HepG2 (cell line): Measurements from ENCODE around the gene TMED9. TPM values are rescaled to one million over a fixed set of nuclear protein-coding genes. Genes with fewer than 3 reads are reported as not detected.
A peak's percentile ranks its signal among the peaks of the same experiment; 100 is the strongest.

ENCODE experiments used
- CEBPG ChIP-seq: IDR thresholded peaks from 2 replicates; pipeline ENCODE4 v1.6.1; 2016
- ERF ChIP-seq: IDR thresholded peaks from 2 replicates; pipeline ENCODE4 v1.6.1; 2018; ENCODE audit warnings: missing biosample characterization, missing genetic modification reagents
- FOXA3 ChIP-seq: IDR thresholded peaks from 2 replicates; pipeline ENCODE4 v1.6.1; 2016; ENCODE audit warnings: missing genetic modification reagents, missing compliant biosample characterization
- GABPB1 ChIP-seq: IDR thresholded peaks from 2 replicates; pipeline ENCODE4 v1.6.1; 2016; ENCODE audit warnings: mild to moderate bottlenecking, missing genetic modification reagents, moderate library complexity, missing compliant biosample characterization
- GATAD2A ChIP-seq: IDR thresholded peaks from 2 replicates; pipeline ENCODE4 v1.6.1; 2016
- NPAS2 ChIP-seq: sonication (generic); formaldehyde crosslinking; IDR thresholded peaks from 2 replicates; pipeline ENCODE4 v1.8.0; 2022; ENCODE audit warnings: mild to moderate bottlenecking, missing genetic modification reagents, borderline replicate concordance
- NR2C2 ChIP-seq: sonication (generic); formaldehyde crosslinking; IDR thresholded peaks from 2 replicates; pipeline ENCODE4 v1.4.0; 2020; ENCODE audit warnings: missing genetic modification reagents, mild to moderate bottlenecking, moderate library complexity, borderline replicate concordance
- PAWR ChIP-seq: sonication (generic); formaldehyde crosslinking; IDR thresholded peaks from 2 replicates; pipeline ENCODE4 v1.4.0; 2020; ENCODE audit warnings: missing genetic modification reagents, mild to moderate bottlenecking, borderline replicate concordance
- PHF21A ChIP-seq: sonication (generic); formaldehyde crosslinking; IDR thresholded peaks from 2 replicates; pipeline ENCODE4 v1.5.0; 2020; ENCODE audit warnings: mild to moderate bottlenecking, missing genetic modification reagents
- PRMT3 ChIP-seq: sonication (generic); formaldehyde crosslinking; IDR thresholded peaks from 2 replicates; pipeline ENCODE4 v1.8.1; 2022; ENCODE audit warnings: low read depth, mild to moderate bottlenecking, moderate library complexity, missing genetic modification reagents, borderline replicate concordance
- RCOR2 ChIP-seq: IDR thresholded peaks from 2 replicates; pipeline ENCODE4 v1.6.1; 2016; ENCODE audit warnings: missing biosample characterization, missing genetic modification reagents
- RXRB ChIP-seq: IDR thresholded peaks from 2 replicates; pipeline ENCODE4 v1.6.1; 2016; ENCODE audit warnings: borderline replicate concordance, missing genetic modification reagents, missing compliant biosample characterization
- SAP130 ChIP-seq: IDR thresholded peaks from 2 replicates; pipeline ENCODE4 v1.6.1; 2016; ENCODE audit warnings: low read depth
- SKI ChIP-seq: fragments of 450-650 bp; IDR thresholded peaks from one replicate; pipeline ENCODE4 v1.6.1; 2018; ENCODE audit warnings: mild to moderate bottlenecking; ENCODE audit not compliant: partially characterized antibody
- SP4 ChIP-seq: sonication (generic); formaldehyde crosslinking; IDR thresholded peaks from 2 replicates; pipeline ENCODE4 v1.8.1; 2023; ENCODE audit warnings: mild to moderate bottlenecking, missing genetic modification reagents
- TBX2 ChIP-seq: sonication (generic); formaldehyde crosslinking; IDR thresholded peaks from 2 replicates; pipeline ENCODE4 v1.5.0; 2020; ENCODE audit warnings: missing genetic modification reagents, mild to moderate bottlenecking, borderline replicate concordance
- TBX3 ChIP-seq: fragments of 450-650 bp; IDR thresholded peaks from 2 replicates; pipeline ENCODE4 v1.6.1; 2017; ENCODE audit warnings: antibody characterized with exemption, mild to moderate bottlenecking, inconsistent platforms, borderline replicate concordance
- ZFP36L2 ChIP-seq: sonication (generic); formaldehyde crosslinking; IDR thresholded peaks from 2 replicates; pipeline ENCODE4 v1.4.0; 2020; ENCODE audit warnings: missing genetic modification reagents
- ZFP82 ChIP-seq: sonication (generic); formaldehyde crosslinking; IDR thresholded peaks from 2 replicates; pipeline ENCODE4 v1.5.1; 2020; ENCODE audit warnings: mild to moderate bottlenecking, missing genetic modification reagents, borderline replicate concordance
- ZNF569 ChIP-seq: sonication (generic); formaldehyde crosslinking; IDR thresholded peaks from 2 replicates; pipeline ENCODE4 v1.5.0; 2020; ENCODE audit warnings: mild to moderate bottlenecking, missing genetic modification reagents, moderate library complexity, borderline replicate concordance
- ZNF775 ChIP-seq: sonication (generic); formaldehyde crosslinking; IDR thresholded peaks from 2 replicates; pipeline ENCODE4 v1.4.0; 2020; ENCODE audit warnings: missing genetic modification reagents, mild to moderate bottlenecking, moderate library complexity, borderline replicate concordance
- ZNF782 ChIP-seq: sonication (generic); formaldehyde crosslinking; IDR thresholded peaks from 2 replicates; pipeline ENCODE4 v1.4.0; 2020; ENCODE audit warnings: missing genetic modification reagents, mild to moderate bottlenecking, borderline replicate concordance
- ZNF841 ChIP-seq: sonication (generic); formaldehyde crosslinking; IDR thresholded peaks from 2 replicates; pipeline ENCODE4 v1.8.1; 2023; ENCODE audit warnings: missing genetic modification reagents, borderline replicate concordance
- polyA plus RNA-seq, 8 experiments: library from polyadenylated mRNA; depleted of rRNA in 3 of 8; stranded (reverse) in 7 of 8; unstranded in 1 of 8; fragments of >200 nt; fragmentation: Illumina TruSeq in 4 of 8; extraction: Trizol in 4 of 8; gene quantifications; 2 replicates each; pipeline versions ENCODE4 v1.2.1 to v1.2.3, GENCODE V29; 2011 to 2016; ENCODE audit warnings: low read depth in 4 of 8, missing spikeins in 1 of 8, mixed read lengths in 1 of 8; ENCODE audit not compliant: insufficient read depth in 1 of 8
- total RNA-seq, 5 experiments: library from RNA; depleted of rRNA; stranded (reverse); fragments of >200 nt; fragmentation: Illumina TruSeq; extraction: Trizol; gene quantifications; 2 replicates each; pipeline ENCODE4 v1.2.3, GENCODE V29; 2016; ENCODE audit warnings: low read depth in 1 of 5
- TF ChIP-seq, protein P1 (sequence below): sonication (generic); formaldehyde crosslinking; IDR thresholded peaks from 2 replicates; pipeline ENCODE4 v1.8.1; 2023; ENCODE audit warnings: mild to moderate bottlenecking, missing genetic modification reagents, borderline replicate concordance
- TF ChIP-seq, protein P2 (sequence below): sonication (generic); formaldehyde crosslinking; IDR thresholded peaks from 2 replicates; pipeline ENCODE4 v1.5.0; 2020; ENCODE audit warnings: missing genetic modification reagents
- TF ChIP-seq, protein P3 (sequence below): sonication (generic); formaldehyde crosslinking; IDR thresholded peaks from 2 replicates; pipeline ENCODE4 v1.4.0; 2020; ENCODE audit warnings: missing genetic modification reagents
- TF ChIP-seq, protein P4 (sequence below): IDR thresholded peaks from 2 replicates; pipeline ENCODE4 v1.6.1; 2016; ENCODE audit warnings: mild to moderate bottlenecking

Gene TMED9
- total and polyA plus RNA-seq, 2 of the 13 experiments (the other 11 are each of a cell fraction or from before 2014, with no cell fraction given): 161 to 350 TPM

DNA sequence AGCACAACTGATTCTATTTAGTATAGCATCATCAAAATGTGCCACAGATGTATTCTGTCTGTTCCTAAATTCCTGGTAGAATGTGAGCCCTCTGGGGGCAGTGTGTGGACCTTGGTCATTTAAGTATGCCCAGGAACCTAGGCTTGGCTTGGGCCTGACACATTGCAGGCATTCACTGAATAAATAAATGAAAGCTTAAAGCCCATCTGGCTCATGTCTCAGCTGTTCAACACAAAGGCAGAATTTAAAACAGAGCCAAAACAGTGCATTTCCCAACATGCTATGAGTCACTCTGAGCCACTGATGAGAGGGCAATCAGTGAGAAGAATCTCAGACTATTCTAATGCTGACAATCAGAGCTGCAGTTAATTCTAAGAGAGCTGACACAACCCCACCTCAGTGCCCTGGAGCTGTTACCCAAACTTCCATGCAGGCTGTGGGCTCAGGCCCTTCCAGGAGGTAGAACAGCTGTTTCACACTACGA is 45.7 kb upstream of the TMED9 start (continued):
- TF ChIP-seq RCOR2 (CRISPR knock-in tag): 0 out of 2 replicates have a peak, but pooled peaks have one; percentile 33
- no peak for TF ChIP-seq SP4
- no peak for TF ChIP-seq ZFP82 (CRISPR knock-in tag)
- TF ChIP-seq ERF (CRISPR knock-in tag): no peak
- peak; percentile 35 for TF ChIP-seq FOXA3 (CRISPR knock-in tag)
- no peak for TF ChIP-seq PRMT3 (CRISPR knock-in tag)
- TF ChIP-seq ZNF841 (CRISPR knock-in tag): no peak
- TF ChIP-seq GABPB1 (CRISPR knock-in tag): no peak
- peak; percentile 74 for TF ChIP-seq CEBPG (CRISPR knock-in tag)
- TF ChIP-seq ZNF775: no peak
- TF ChIP-seq ZNF782: no peak
- TF ChIP-seq, protein P1, sequence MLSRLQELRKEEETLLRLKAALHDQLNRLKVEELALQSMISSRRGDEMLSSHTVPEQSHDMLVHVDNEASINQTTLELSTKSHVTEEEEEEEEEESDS (CRISPR knock-in tag): no peak
- peak; percentile 89 for TF ChIP-seq SAP130
- TF ChIP-seq TBX2 (CRISPR knock-in tag): peak; percentile 65; the same call in 1 of the 2 replicates
- peak; percentile 32 for TF ChIP-seq SKI
- TF ChIP-seq, protein P2, sequence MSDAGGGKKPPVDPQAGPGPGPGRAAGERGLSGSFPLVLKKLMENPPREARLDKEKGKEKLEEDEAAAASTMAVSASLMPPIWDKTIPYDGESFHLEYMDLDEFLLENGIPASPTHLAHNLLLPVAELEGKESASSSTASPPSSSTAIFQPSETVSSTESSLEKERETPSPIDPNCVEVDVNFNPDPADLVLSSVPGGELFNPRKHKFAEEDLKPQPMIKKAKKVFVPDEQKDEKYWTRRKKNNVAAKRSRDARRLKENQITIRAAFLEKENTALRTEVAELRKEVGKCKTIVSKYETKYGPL (CRISPR knock-in tag): no peak
- peak; percentile 73 for TF ChIP-seq GATAD2A
- TF ChIP-seq, protein P3, sequence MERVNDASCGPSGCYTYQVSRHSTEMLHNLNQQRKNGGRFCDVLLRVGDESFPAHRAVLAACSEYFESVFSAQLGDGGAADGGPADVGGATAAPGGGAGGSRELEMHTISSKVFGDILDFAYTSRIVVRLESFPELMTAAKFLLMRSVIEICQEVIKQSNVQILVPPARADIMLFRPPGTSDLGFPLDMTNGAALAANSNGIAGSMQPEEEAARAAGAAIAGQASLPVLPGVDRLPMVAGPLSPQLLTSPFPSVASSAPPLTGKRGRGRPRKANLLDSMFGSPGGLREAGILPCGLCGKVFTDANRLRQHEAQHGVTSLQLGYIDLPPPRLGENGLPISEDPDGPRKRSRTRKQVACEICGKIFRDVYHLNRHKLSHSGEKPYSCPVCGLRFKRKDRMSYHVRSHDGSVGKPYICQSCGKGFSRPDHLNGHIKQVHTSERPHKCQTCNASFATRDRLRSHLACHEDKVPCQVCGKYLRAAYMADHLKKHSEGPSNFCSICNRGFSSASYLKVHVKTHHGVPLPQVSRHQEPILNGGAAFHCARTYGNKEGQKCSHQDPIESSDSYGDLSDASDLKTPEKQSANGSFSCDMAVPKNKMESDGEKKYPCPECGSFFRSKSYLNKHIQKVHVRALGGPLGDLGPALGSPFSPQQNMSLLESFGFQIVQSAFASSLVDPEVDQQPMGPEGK (CRISPR knock-in tag): 0 out of 2 replicates have a peak, but pooled peaks have one; percentile 20
- TF ChIP-seq NPAS2 (CRISPR knock-in tag): no peak
- no peak for TF ChIP-seq PAWR (CRISPR knock-in tag)
- peak; percentile 87 for TF ChIP-seq PHF21A (CRISPR knock-in tag)
- no peak for TF ChIP-seq TBX3
- peak; percentile 62 for TF ChIP-seq NR2C2 (CRISPR knock-in tag)
- TF ChIP-seq, protein P4, sequence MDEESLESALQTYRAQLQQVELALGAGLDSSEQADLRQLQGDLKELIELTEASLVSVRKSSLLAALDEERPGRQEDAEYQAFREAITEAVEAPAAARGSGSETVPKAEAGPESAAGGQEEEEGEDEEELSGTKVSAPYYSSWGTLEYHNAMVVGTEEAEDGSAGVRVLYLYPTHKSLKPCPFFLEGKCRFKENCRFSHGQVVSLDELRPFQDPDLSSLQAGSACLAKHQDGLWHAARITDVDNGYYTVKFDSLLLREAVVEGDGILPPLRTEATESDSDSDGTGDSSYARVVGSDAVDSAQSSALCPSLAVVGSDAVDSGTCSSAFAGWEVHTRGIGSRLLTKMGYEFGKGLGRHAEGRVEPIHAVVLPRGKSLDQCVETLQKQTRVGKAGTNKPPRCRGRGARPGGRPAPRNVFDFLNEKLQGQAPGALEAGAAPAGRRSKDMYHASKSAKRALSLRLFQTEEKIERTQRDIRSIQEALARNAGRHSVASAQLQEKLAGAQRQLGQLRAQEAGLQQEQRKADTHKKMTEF (CRISPR knock-in tag): peak; percentile 54
- TF ChIP-seq ZNF569 (CRISPR knock-in tag): no peak
- TF ChIP-seq ZFP36L2 (CRISPR knock-in tag): no peak
- 0 out of 2 replicates have a peak, but pooled peaks have one; percentile 28 for TF ChIP-seq RXRB (CRISPR knock-in tag)
